ENCODE measurements around the gene ANXA6. TPM values are rescaled to one million over a fixed set of nuclear protein-coding genes. Genes with fewer than 3 reads are reported as not detected.

ANXA6 gene
- polyA plus RNA-seq, 3 donors, result 60.6 to 124 (median 93.5) TPM

GRCh38 chr5:151143645-151144044, 13.9 kb downstream of the ANXA6 start:
- TF ChIP-seq, protein P1, sequence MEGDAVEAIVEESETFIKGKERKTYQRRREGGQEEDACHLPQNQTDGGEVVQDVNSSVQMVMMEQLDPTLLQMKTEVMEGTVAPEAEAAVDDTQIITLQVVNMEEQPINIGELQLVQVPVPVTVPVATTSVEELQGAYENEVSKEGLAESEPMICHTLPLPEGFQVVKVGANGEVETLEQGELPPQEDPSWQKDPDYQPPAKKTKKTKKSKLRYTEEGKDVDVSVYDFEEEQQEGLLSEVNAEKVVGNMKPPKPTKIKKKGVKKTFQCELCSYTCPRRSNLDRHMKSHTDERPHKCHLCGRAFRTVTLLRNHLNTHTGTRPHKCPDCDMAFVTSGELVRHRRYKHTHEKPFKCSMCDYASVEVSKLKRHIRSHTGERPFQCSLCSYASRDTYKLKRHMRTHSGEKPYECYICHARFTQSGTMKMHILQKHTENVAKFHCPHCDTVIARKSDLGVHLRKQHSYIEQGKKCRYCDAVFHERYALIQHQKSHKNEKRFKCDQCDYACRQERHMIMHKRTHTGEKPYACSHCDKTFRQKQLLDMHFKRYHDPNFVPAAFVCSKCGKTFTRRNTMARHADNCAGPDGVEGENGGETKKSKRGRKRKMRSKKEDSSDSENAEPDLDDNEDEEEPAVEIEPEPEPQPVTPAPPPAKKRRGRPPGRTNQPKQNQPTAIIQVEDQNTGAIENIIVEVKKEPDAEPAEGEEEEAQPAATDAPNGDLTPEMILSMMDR (IDR thresholded peaks at IDR 0.05), result no peak
- peaks cover 70 to 90% of the 10 kb centered on the region in 2 donors for H3K36me3 ChIP-seq (replicated peaks in 1 of 2; ENCODE audit: control insufficient read depth in 1 of 2, insufficient read depth in 2 of 2, low read length in 2 of 2)
- Mint-ChIP-seq H3K9me3 (no peaks in the 10 kb centered on the region), H3K27me3 (ENCODE audit: low read depth in 3 of 3) (no peaks in the 10 kb centered on the region), H3K4me3 (no peak overlapping the region), H3K27ac (peak overlapping the region in 3 of 7 donors; percentile 9 to 74 (median 29)), H3K4me1 (peaks cover 75% of the 10 kb centered on the region), H3K36me3 (peaks cover 70 to 90% of the 10 kb centered on the region in 2 donors)
- H3K4me2 ChIP-seq (replicated peaks; ENCODE audit: extremely low read depth, low read length, poor library complexity, severe bottlenecking), result no peak overlapping the region
- H3K4me1 ChIP-seq (ENCODE audit: control insufficient read depth in 1 of 2, insufficient read depth in 2 of 2, low read length in 2 of 2), result peaks cover 20 to 23% of the 10 kb centered on the region in 2 donors
- no peaks in the 10 kb centered on the region for H3K27me3 ChIP-seq (ENCODE audit: control insufficient read depth in 2 of 2, insufficient read depth in 2 of 2, low read length in 2 of 2)
- intact Hi-C loops (cut with micrococcal nuclease), result no loop called here
- 87% methylated on average over 6 of the region's 7 CpGs for WGBS (ENCODE audit: insufficient coverage)
- no peak for DNase-seq
- no peak overlapping the region for H3K9ac ChIP-seq (ENCODE audit: insufficient read depth, low read length, poor library complexity, severe bottlenecking)
- peaks cover 82% of the 10 kb centered on the region for H4K20me1 ChIP-seq (ENCODE audit: insufficient read depth, low read length)
- peak overlapping the region in 1 of 2 donors; percentile 24 for H3K27ac ChIP-seq (ENCODE audit: low read depth in 1 of 2, low read length in 2 of 2)
- no peaks in the 10 kb centered on the region for H3K9me3 ChIP-seq (replicated peaks in 1 of 2; ENCODE audit: control insufficient read depth in 1 of 2, insufficient read depth in 1 of 2, low read length in 2 of 2)
- no peak overlapping the region for H2AFZ ChIP-seq (ENCODE audit: insufficient read depth, low read depth, low read length, poor library complexity, severe bottlenecking)
- H3K79me2 ChIP-seq (ENCODE audit: insufficient read depth, low read length), result peaks cover 96% of the 10 kb centered on the region
- H3K4me3 ChIP-seq (replicated peaks in 1 of 3; ENCODE audit: low read depth in 2 of 3, low read length in 3 of 3), result no peak overlapping the region

GRCh38 chr5:151142933-151143332, 14.6 kb downstream of the ANXA6 start:
- DNase-seq, result no peak
- Mint-ChIP-seq H3K4me3 (no peak overlapping the region), H3K36me3 (peaks cover 72 to 94% of the 10 kb centered on the region in 2 donors), H3K9me3 (no peaks in the 10 kb centered on the region), H3K27me3 (ENCODE audit: low read depth in 3 of 3) (no peaks in the 10 kb centered on the region), H3K4me1 (peaks cover 75% of the 10 kb centered on the region), H3K27ac (peak overlapping the region in 4 of 7 donors; percentile 26 to 87 (median 54))
- Histone ChIP-seq H3K9me3 (replicated peaks in 1 of 2; ENCODE audit: control insufficient read depth in 1 of 2, insufficient read depth in 1 of 2, low read length in 2 of 2) (no peaks in the 10 kb centered on the region), H3K4me3 (replicated peaks in 1 of 3; ENCODE audit: low read depth in 2 of 3, low read length in 3 of 3) (no peak overlapping the region), H3K9ac (ENCODE audit: insufficient read depth, low read length, poor library complexity, severe bottlenecking) (no peak overlapping the region), H3K27ac (ENCODE audit: low read depth in 1 of 2, low read length in 2 of 2) (peak overlapping the region in 1 of 2 donors; percentile 54), H3K79me2 (ENCODE audit: insufficient read depth, low read length) (peaks cover 90% of the 10 kb centered on the region), H4K20me1 (ENCODE audit: insufficient read depth, low read length) (peaks cover 82% of the 10 kb centered on the region), H3K4me1 (ENCODE audit: control insufficient read depth in 1 of 2, insufficient read depth in 2 of 2, low read length in 2 of 2) (peaks cover 17 to 19% of the 10 kb centered on the region in 2 donors), H3K4me2 (replicated peaks; ENCODE audit: extremely low read depth, low read length, poor library complexity, severe bottlenecking) (no peak overlapping the region), H2AFZ (ENCODE audit: insufficient read depth, low read depth, low read length, poor library complexity, severe bottlenecking) (no peak overlapping the region), H3K27me3 (ENCODE audit: control insufficient read depth in 2 of 2, insufficient read depth in 2 of 2, low read length in 2 of 2) (no peaks in the 10 kb centered on the region), H3K36me3 (replicated peaks in 1 of 2; ENCODE audit: control insufficient read depth in 1 of 2, insufficient read depth in 2 of 2, low read length in 2 of 2) (peaks cover 77 to 94% of the 10 kb centered on the region in 2 donors)
- intact Hi-C loops (cut with micrococcal nuclease), result no loop called here
- TF ChIP-seq, protein P1 (IDR thresholded peaks at IDR 0.05), result no peak
- WGBS (ENCODE audit: insufficient coverage), result no CpG with 5 or more reads among the region's 1 CpG

All from CD14-positive monocyte (primary cell).